HG02973 (cell line): Measurements from ENCODE around the gene TMC7.

Experiments
- ATAC-seq: cut with Tn5 transposase; IDR thresholded peaks from one replicate; pipeline ENCODE4 v1.9.1; 2021; ENCODE audit warnings: moderate library complexity; ENCODE audit not compliant: unreplicated experiment

Gene TMC7

DNA sequence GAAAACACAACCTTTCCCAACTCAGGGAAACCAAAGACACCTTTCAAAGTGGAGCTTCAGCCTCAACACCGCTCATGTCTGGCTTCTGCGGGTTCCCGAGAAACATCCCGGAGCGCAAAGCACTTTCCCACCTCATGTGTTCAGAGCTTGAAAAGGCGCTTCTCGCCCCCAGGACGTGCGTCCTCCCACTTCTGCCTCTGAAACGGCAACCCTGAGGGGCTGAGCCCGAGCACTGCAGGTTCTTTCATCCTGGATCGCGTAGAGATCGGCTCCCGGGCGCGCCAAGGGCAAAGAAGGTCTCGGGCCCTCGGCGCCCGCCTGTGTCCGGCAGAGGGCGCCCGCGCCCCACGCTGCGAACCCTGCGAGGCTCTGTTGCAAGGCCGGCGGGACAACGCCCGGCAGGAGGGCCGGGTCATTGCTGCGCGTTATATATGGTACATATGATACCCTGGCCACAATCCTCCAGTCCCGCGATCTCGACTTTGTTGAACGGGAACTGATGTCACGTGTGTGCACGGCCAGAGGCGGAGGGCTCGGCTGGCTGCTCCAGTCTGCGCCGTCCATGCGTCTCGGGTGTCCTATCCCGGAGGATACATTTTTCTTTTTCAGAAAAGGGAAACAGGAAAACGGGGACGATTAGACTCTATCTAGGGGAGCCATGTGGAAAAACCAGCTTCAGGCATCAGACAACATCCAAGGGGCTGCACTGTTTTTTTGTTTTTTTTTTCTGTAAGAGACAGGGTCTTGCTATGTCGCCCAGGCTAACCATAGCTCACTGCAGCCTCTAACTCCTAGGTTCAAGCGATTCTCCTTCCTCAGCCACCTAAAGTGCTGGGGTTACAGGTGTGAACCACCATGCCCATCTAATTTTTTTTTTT lies 102.8 kb downstream of the TMC7 start:
- peak; percentile 70 for ATAC-seq

DNA sequence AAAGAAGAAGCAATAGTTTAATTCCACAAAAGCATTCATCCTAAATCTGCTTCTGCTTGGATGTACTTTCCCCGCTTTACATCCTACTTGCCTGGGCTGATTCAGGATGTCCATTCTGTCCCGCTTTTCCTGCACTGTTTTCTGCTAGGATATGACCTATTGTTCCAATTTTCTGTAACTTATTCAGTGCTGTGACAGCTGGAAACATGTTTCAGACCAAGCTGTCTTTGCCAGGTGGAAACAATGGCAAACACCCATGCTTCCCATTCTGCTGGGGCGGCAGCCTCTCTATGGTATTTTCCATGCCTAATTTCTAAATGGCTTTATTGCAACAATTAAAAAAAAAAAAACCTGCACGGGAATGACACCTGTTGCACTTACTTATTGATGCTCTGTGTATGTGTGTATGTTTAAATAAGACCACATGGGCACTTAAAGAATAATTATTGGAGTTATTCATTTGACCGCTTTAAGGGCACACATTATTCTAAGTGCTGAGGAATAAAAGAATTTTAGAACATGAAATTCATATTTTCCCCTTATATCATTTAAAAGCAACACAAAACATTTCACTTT lies 104.7 kb downstream of the TMC7 start:
- no peak for ATAC-seq

DNA sequence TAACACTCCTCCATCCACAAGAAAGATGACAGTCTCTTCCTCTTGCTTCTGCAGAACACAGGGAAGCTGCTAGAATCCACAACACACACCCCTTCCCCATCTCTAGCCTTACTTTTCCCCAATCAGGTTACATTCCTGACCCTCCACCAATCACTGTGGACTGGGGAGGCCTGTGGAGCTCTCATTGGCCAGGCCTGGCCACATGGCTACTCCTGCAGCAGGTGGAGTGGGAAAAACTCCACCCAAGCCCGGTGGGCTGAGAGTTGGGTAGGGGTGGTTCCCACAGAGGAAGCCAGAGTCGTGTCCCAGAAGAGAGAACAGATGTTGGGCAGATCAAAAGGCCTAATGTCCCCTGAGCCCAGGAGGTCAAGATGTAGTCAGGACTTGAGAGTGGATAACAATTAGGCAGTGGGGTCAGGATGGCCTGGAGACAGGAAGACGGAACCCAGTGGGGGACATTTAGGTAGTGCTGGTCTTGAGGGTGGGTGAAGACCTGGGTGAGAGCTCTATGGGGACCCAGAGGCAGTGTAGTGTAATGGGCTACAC lies 105.7 kb downstream of the TMC7 start:
- no peak for ATAC-seq

GRCh38 chr16:19090916-19091315 lies 107.2 kb downstream of the TMC7 start:
- ATAC-seq, result no peak

- ATAC-seq, result no peak
Measured at GRCh38 chr16:19092653-19093410, 109.1 kb downstream of the TMC7 start.

DNA sequence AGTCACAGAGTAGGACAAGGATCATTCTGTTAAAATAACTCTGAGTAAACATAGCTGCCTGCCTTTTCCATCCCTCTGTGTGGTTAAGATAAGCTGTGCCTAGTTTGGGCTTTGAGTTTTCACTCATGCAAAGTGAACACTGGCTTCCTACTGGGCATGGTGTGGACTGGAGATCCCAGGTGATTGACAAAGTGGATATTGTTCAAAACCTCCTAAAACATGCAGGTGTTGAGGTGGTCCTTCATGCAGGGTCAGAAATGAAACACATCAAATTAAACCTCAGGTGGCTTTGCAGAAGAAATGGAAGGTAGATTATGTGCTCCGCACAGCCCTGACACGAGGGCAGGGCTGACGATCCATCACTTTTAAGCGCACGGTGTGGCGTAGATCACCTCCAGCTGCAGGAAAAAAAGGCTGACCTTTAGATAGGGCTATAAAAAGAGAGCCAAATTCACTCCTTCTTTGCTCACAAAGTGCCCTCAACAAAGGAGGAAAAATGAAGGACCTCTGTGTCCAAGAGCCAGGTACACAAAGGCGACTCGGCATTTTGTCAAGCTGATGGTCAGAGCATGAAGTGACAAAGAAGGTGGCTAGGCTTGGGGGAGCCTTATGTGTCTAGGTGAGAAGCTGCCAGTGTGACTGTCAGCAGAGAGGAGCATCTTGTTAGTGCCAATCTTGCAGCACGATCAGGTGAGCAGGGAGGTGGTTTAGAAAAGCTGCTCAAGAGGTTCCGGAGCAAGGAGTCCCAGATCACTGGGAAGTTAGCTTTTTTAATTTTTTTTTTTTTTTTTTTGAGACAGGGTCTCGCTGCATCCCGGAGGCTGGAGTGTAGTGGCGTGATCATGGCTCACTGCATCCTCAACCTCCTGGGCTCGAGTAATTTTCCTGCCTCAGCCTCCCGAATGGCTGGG lies 110.2 kb downstream of the TMC7 start:
- ATAC-seq, result no peak

DNA sequence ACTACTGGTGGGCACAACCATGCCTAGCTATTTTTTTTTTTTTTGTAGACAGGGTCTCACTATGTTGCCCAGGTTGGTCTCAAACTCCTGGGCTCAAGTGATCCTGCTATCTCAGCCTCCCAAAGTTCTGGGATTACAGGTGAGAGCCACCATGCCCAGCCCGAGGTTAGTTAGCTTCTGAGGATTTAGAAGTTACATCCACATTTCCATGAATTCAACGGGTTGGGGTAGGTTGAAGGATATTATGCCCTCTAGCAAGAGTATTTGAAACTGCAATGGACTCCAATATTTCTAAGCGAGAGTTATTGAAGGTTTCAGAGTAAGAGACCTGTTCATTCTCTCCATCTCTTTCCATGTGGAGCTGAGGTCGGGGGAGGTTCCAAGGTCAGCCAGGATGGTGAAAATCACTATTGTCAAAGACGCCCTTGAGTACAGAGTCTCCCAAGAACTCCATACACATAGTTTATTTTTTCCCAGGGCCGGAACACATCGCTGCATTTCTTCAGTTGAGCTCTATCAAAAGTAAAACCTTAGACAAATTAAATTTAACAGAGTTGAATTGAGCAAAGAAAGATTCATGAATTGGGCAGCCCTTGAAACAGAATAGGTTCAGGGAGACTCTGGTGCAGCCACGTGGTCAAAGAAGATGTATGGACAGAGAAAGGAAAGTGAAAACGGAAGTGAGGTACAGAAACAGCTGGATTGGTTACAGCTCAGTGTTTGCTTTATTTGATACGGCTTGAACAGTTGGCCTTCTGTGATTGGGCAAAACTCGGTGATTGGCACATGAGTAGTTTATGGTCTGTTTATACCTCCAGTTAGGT lies 111.0 kb downstream of the TMC7 start:
- no peak for ATAC-seq

DNA sequence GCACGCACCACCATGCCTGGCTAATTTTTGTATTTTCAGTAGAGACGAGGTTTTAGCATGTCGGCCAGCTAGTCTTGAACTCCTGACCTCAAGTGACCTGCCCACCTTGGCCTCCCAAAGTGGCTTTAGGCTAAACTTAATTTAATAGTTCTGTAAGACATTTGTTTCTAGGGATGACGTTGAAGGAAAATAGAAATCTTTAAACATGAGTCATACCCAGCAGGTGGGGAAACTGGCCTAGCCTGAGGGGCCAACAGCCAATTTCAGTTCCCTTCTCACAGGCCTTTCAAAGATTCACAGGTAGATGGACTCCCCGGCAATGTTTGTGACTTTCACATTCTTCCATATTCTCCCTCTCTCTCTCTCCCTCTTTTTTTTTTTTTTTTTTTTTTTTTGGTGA lies 111.9 kb downstream of the TMC7 start:
- no peak for ATAC-seq

GRCh38 chr16:19098173-19098572 lies 114.4 kb downstream of the TMC7 start:
- no peak for ATAC-seq

DNA sequence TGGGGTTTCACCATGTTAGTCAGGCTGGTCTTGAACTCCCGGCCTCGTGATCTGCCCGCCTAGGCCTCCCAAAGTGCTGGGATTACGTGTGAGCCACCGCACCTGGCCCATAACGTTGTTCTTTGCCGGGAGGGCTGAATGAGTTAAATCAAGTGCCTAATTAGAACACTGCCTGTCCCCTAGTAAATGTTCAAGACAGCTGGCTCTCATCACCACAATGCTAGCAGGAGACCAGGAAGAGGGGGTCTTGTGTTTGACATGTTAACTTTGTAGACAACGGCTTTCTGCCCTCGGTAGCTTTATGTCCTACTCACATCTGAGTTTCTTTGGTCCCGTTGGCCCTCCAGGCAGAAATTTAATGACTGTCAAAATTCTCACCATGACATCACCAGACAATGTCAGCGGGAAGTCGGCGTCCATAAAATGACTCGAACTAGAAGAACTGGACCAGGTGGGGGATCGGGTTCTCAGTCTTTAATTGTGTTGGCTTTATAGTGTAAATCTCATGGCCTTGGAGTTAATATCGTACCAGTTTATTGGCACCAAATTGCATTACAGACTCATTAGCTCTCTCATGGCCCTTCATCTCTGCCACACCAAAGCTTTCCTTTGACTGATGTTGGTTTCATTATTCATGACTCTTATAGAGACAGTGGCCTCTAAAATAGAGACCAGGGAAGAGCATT lies 118.6 kb downstream of the TMC7 start:
- ATAC-seq, result no peak

DNA sequence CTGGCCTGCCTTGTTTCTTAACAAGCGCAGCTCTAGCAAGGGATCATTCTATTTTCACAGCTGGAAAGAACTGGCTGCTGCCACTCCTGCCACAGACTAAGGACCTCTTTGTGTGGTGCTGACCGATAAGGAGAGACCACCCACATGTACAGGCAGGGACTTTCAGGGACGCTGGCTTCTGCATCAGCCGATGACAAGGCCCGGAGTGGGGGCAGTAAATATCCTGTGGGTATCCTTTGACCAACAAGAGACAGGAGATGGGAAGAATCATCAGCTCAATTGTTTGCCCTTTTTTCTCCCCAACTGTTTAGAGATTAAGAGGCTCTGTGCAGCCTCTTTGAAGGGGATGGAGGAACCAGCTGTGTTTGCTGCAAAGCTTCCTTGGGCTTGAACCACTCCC lies 120.9 kb downstream of the TMC7 start:
- no peak for ATAC-seq

- no peak for ATAC-seq
Measured at GRCh38 chr16:19105131-19105530, 121.4 kb downstream of the TMC7 start.

DNA sequence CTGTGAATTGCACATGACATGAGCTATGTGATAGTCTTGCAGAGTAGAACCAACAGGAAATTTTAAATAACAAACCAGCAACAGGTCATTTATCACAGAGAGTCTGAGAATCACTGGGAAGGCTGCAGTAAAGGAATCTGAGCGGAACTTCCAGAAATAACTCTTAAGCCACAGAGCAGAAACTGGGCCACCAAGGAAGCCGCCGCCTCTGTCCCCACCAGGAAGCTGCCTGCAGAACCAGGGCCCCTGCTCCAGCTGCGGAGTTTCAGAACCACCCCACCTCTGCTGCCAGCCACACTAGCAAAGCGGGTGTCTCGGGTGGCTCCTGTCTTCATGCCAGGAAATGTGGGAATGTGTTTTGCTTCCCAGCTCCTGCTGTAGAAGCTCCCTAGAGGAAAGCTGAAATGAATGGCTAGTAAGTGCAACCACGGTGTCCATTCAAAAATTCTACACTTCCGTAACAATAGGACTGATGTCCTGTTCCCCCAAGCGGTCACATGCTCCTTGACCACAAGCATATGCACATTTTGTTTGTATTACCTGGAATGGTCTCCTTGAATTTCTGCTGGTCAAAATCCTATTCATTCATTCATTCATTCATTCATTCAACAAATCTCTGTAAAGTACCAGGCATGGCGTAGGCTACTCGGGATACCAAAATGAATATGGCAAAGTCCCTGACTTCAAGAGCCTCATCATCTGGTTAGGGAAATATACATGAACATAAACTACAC lies 122.3 kb downstream of the TMC7 start:
- ATAC-seq, result no peak

DNA sequence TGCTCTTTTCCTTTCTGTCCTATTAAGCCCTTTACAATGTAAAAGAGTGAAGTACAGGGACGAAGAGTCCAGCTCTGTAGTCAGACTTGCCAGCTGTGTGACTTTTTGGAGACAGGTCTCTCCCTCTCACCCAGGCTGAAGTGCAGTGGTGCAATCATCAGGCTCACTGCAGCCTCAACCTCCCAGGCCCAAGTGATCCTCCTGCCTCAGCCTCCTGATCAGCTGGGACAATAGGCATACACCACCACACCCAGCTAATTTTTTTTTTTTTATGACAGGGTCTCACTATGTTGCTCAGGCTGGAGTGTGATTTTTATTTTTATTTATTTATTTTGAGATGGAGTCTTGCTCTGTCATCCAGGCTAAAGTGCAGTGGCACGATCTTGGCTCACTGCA lies 122.9 kb downstream of the TMC7 start:
- ATAC-seq, result no peak

DNA sequence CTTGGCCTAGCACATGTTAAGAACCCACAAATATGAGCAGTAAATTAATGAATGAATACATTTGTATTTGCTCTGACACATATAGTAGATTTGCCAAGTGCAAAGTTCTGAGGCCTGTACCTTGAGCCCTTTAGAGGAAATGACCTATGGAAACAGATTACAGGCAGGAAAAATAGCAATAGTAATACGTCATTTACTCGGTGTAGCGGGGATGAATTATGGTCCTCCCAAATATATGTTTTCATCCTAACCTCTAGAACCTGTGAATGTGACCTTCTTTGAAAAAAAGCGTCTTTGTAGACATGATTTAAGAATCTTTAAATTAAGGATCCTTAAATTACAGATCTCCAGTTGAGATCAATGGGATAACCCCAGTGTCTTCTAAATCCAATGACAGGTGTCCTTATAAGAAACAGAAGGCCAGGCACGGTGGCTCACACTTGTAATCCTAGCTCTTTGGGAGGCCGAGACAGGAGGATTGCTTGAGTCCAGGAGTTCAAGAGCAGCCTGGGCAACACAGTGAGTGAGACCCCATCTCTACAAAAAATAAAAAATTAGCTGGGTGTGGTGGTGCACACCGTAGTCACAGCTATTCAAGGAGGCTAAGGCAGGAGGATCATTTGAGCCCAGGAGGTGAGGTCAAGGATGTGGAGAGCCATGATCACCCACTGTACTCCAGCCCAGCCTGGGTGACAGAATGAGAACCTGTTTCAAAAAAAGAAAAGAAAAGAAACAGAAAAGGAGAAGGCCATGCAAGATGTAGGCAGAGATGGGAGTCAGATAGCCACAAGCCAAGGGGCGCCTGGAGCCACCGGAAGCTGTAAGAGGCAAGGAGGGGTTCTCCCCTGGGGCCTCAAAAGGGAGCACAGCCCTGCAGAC lies 124.9 kb downstream of the TMC7 start:
- ATAC-seq, result no peak

- no peak for ATAC-seq
Measured at GRCh38 chr16:19109288-19109664, 125.5 kb downstream of the TMC7 start.

DNA sequence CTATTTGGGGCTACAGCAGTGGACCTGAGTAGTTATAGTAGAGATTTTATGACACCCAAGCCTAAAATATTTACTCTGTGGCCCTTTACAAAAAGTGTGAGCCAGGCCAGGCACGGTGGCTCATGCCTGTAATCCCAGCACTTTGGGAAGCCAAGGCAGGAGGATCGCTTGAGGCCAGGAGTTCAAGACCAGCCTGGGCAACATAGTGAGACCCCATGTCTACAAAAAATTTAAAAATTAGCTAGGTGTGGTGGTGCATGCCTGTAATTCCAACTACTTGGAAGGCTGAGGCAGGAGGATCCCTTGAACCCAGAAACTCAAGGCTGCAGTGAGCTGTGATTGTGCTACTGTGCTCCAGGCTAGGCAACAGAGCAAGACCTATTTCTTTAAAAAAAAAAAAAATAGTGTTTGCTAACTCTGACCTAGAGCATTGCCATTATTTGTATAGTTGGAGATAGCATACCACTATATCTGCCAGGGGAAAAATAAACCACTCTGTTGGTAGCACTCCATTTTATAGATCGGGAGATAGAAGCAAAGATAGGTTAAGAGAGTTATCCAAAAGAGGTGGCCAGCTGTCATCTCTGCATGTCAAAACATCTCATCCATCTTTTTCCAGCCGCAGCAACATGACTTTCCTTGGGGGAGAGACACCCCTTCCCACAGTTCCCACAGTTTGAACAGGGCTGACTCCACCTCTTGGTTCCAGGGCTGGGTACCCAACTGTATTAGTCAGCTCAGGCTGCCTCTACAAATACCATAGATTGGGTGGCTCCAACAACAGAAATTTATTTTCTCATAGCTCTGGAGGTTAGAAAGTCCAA lies 127.0 kb downstream of the TMC7 start:
- no peak for ATAC-seq
